ENCODE measurements around the gene SLC8B1.

Gene SLC8B1

GRCh38 chr12:113326775-113327395, 8.0 kb downstream of the SLC8B1 start:
- H3K9me3 ChIP-seq (ENCODE audit: severe bottlenecking), result no peaks in the 10 kb centered on the region
- H3K4me3 ChIP-seq (ENCODE audit: low read depth, low read length), result no peak overlapping the region
- H3K27ac ChIP-seq, result no peak overlapping the region
- no peak for TF ChIP-seq CTCF (IDR thresholded peaks at IDR 0.05; ENCODE audit: low read depth, low read length)
- no peak for DNase-seq
- no peaks in the 10 kb centered on the region; the same call in 1 of the 2 replicates for H3K36me3 ChIP-seq
- no peaks in the 10 kb centered on the region for H3K27me3 ChIP-seq (ENCODE audit: insufficient read depth, low read depth, severe bottlenecking)

GRCh38 chr12:113325916-113326315, 9.0 kb downstream of the SLC8B1 start:
- Histone ChIP-seq H3K9me3 (ENCODE audit: severe bottlenecking) (no peaks in the 10 kb centered on the region), H3K4me3 (ENCODE audit: low read depth, low read length) (no peak overlapping the region), H3K27ac (no peak overlapping the region), H3K27me3 (ENCODE audit: insufficient read depth, low read depth, severe bottlenecking) (no peaks in the 10 kb centered on the region), H3K36me3 (no peaks in the 10 kb centered on the region; the same call in 1 of the 2 replicates)
- no peak for DNase-seq
- no peak for TF ChIP-seq CTCF (IDR thresholded peaks at IDR 0.05; ENCODE audit: low read depth, low read length)

- no peak for DNase-seq
- Histone ChIP-seq H3K4me3 (ENCODE audit: low read depth, low read length) (no peak overlapping the region), H3K27me3 (ENCODE audit: insufficient read depth, low read depth, severe bottlenecking) (no peaks in the 10 kb centered on the region), H3K27ac (no peak overlapping the region), H3K9me3 (ENCODE audit: severe bottlenecking) (no peaks in the 10 kb centered on the region), H3K36me3 (no peaks in the 10 kb centered on the region; the same call in 1 of the 2 replicates)
- TF ChIP-seq CTCF (IDR thresholded peaks at IDR 0.05; ENCODE audit: low read depth, low read length), result no peak
Measured at GRCh38 chr12:113322343-113322742, 12.6 kb downstream of the SLC8B1 start.

- no peaks in the 10 kb centered on the region for H3K9me3 ChIP-seq (ENCODE audit: severe bottlenecking)
- no peak for DNase-seq
- H3K36me3 ChIP-seq, result no peaks in the 10 kb centered on the region; the same call in 1 of the 2 replicates
- no peak for TF ChIP-seq CTCF (IDR thresholded peaks at IDR 0.05; ENCODE audit: low read depth, low read length)
- H3K27me3 ChIP-seq (ENCODE audit: insufficient read depth, low read depth, severe bottlenecking), result no peaks in the 10 kb centered on the region
- no peak overlapping the region for H3K27ac ChIP-seq
- H3K4me3 ChIP-seq (ENCODE audit: low read depth, low read length), result no peak overlapping the region
Measured at GRCh38 chr12:113320401-113320800, 14.5 kb downstream of the SLC8B1 start.

- no peak for DNase-seq
- H3K36me3 ChIP-seq, result no peaks in the 10 kb centered on the region; the same call in 1 of the 2 replicates
- H3K27ac ChIP-seq, result no peak overlapping the region
Measured at GRCh38 chr12:113318900-113319628, 15.8 kb downstream of the SLC8B1 start.

More at GRCh38 chr12:113318900-113319628, 15.8 kb downstream of the SLC8B1 start:
- H3K27me3 ChIP-seq (ENCODE audit: insufficient read depth, low read depth, severe bottlenecking), result no peaks in the 10 kb centered on the region
- H3K4me3 ChIP-seq (ENCODE audit: low read depth, low read length), result no peak overlapping the region
- no peaks in the 10 kb centered on the region for H3K9me3 ChIP-seq (ENCODE audit: severe bottlenecking)
- TF ChIP-seq CTCF (IDR thresholded peaks at IDR 0.05; ENCODE audit: low read depth, low read length), result no peak
